ENCODE results near the gene OPCML. TPM values are rescaled to one million over a fixed set of nuclear protein-coding genes. Genes with fewer than 3 reads are reported as not detected.

Gene OPCML
- total RNA-seq, 1 experiment from 2014 or later: 0.94 TPM

DNA sequence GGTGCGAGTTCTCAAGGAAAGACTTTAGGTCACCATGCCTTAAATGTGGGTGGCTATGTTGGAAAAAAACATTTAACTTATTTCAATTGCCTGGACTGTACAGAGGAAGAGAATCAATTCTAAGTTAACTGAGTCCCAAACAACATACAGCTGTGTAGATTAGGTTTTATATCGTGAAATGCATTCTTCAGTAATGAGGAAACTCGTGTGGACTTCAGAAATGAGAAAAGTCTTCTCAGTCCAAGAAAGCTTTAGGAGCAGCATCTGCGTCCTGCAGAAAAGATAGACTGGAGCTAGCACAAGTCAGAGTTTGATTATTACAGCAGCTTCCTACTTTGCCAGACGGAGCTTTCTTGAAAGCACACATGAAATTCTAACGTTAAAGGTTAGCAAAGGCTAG, 673.0 kb downstream of the OPCML start:
- Mint-ChIP-seq H3K36me3 (ENCODE audit: insufficient read depth in 1 of 3, low read depth in 3 of 3) (peaks cover 5 to 24% (median 9%) of the 10 kb centered on the region in 3 experiments), H3K27me3 (ENCODE audit: low read depth) (peaks cover 1% of the 10 kb centered on the region; the same call in 1 of the 2 replicates), H3K27ac (no peak overlapping the region), H3K4me1 (peaks cover 18 to 19% of the 10 kb centered on the region in 2 experiments), H3K9me3 (peaks cover 11 to 15% of the 10 kb centered on the region in 2 experiments; a peak in 4 of 5 replicates), H3K4me3 (no peak overlapping the region)
- H2BK20ac ChIP-seq (ENCODE audit: low read depth, low read length, poor library complexity, severe bottlenecking): no peak overlapping the region
- H3K9me3 ChIP-seq (ENCODE audit: control insufficient read depth, low read depth, low read length): no peaks in the 10 kb centered on the region
- H3K79me1 ChIP-seq (ENCODE audit: insufficient read depth, low read depth, low read length, poor library complexity, severe bottlenecking): no peaks in the 10 kb centered on the region
- WGBS (ENCODE audit: extremely low coverage, insufficient read length, low lambda C conversion rate): no CpG with 5 or more reads among the region's 6 CpGs
- no peak overlapping the region for H2AFZ ChIP-seq (ENCODE audit: low read length)
- H4K20me1 ChIP-seq (ENCODE audit: control insufficient read depth, insufficient read depth, insufficient read length): no peaks in the 10 kb centered on the region
- no peak overlapping the region for H2BK12ac ChIP-seq (ENCODE audit: insufficient read length, low read depth, low read length)
- no peak overlapping the region for H3K14ac ChIP-seq (ENCODE audit: insufficient read depth, low read length)
- H3K79me2 ChIP-seq (ENCODE audit: insufficient read depth, low read length): no peaks in the 10 kb centered on the region
- no peak overlapping the region for H2BK5ac ChIP-seq (ENCODE audit: insufficient read length, low read length)
- no peak overlapping the region for H3T11ph ChIP-seq (ENCODE audit: low read length)
- no peak for DNase-seq
- no peak overlapping the region for H3K9ac ChIP-seq (ENCODE audit: extremely low read depth, insufficient read length, low read length)
- no peak overlapping the region for H3K18ac ChIP-seq (ENCODE audit: insufficient read length, low read depth, low read length)
- no peak overlapping the region for H2BK15ac ChIP-seq (ENCODE audit: low read depth, low read length)
- no peaks in the 10 kb centered on the region for H3K27me3 ChIP-seq (ENCODE audit: insufficient read depth, low read length)
- no peaks in the 10 kb centered on the region; the same call in 1 of the 2 replicates for H3K4me1 ChIP-seq (ENCODE audit: insufficient read depth, low read length)
- H3K56ac ChIP-seq (ENCODE audit: insufficient read length, low read depth, low read length): no peak overlapping the region
- H4K8ac ChIP-seq (replicated peaks; ENCODE audit: insufficient read length, low read depth, low read length): no peak overlapping the region
- no peak overlapping the region for H2AK5ac ChIP-seq (ENCODE audit: insufficient read length, low read length)
- H3K27ac ChIP-seq (ENCODE audit: insufficient read length, low read depth, low read length): no peak overlapping the region
- no peak overlapping the region for H3K23ac ChIP-seq (ENCODE audit: insufficient read length, low read depth, low read length)
- no peaks in the 10 kb centered on the region for H3K23me2 ChIP-seq (ENCODE audit: insufficient read length, low read depth, low read length, poor library complexity, severe bottlenecking)
- H3K4ac ChIP-seq (ENCODE audit: low read depth, low read length): no peak overlapping the region
- TF ChIP-seq, protein P1, sequence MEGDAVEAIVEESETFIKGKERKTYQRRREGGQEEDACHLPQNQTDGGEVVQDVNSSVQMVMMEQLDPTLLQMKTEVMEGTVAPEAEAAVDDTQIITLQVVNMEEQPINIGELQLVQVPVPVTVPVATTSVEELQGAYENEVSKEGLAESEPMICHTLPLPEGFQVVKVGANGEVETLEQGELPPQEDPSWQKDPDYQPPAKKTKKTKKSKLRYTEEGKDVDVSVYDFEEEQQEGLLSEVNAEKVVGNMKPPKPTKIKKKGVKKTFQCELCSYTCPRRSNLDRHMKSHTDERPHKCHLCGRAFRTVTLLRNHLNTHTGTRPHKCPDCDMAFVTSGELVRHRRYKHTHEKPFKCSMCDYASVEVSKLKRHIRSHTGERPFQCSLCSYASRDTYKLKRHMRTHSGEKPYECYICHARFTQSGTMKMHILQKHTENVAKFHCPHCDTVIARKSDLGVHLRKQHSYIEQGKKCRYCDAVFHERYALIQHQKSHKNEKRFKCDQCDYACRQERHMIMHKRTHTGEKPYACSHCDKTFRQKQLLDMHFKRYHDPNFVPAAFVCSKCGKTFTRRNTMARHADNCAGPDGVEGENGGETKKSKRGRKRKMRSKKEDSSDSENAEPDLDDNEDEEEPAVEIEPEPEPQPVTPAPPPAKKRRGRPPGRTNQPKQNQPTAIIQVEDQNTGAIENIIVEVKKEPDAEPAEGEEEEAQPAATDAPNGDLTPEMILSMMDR (conservative IDR thresholded peaks at IDR 0.05): no peak
- no peak overlapping the region for H3K4me2 ChIP-seq (ENCODE audit: insufficient read depth, insufficient read length, low read length)
- H4K5ac ChIP-seq (ENCODE audit: insufficient read length, low read depth, low read length): no peak overlapping the region
- H2BK120ac ChIP-seq (ENCODE audit: low read depth, low read length, poor library complexity, severe bottlenecking): no peak overlapping the region
- H4K91ac ChIP-seq (ENCODE audit: insufficient read length, low read depth, low read length): no peak overlapping the region

Data from H9 (cell line).